Smooth muscle cell (in vitro differentiated cells): Measurements from ENCODE around the gene ZNF155. TPM values are rescaled to one million over a fixed set of nuclear protein-coding genes. Genes with fewer than 3 reads are reported as not detected.

Source experiments
- DNase-seq: peaks from one replicate; lab custom pipeline; 2025; ENCODE audit not compliant: unreplicated experiment; lab: John Stamatoyannopoulos, UW
- H2AFZ ChIP-seq: fragments of 200-600 bp; sonication (generic); 2 replicates; pipeline ENCODE4 v1.6.0; 2016; ENCODE audit warnings: antibody characterized with exemption, low read depth, mild to moderate bottlenecking
- H3F3A ChIP-seq: fragments of 200-600 bp; sonication (generic); 2 replicates; pipeline ENCODE4 v1.6.0; 2017; ENCODE audit warnings: antibody characterized with exemption, low read depth
- H3K27ac ChIP-seq: fragments of 200-600 bp; sonication (generic); 2 replicates; pipeline ENCODE4 v1.5.1; 2016; ENCODE audit warnings: low read depth, mild to moderate bottlenecking
- H3K27me3 ChIP-seq: fragments of 200-600 bp; sonication (generic); 2 replicates; pipeline ENCODE4 v1.6.1; 2016; ENCODE audit warnings: low read depth, mild to moderate bottlenecking
- H3K36me3 ChIP-seq: fragments of 200-600 bp; sonication (generic); 2 replicates; pipeline ENCODE4 v1.5.1; 2016; ENCODE audit warnings: low read depth
- H3K4me1 ChIP-seq: fragments of 200-600 bp; sonication (generic); 2 replicates; pipeline ENCODE4 v1.5.1; 2016; ENCODE audit warnings: low read depth
- H3K4me2 ChIP-seq: fragments of 200-600 bp; sonication (generic); 2 replicates; pipeline ENCODE4 v1.6.0; 2016; ENCODE audit warnings: mild to moderate bottlenecking
- H3K4me3 ChIP-seq: fragments of 200-600 bp; sonication (generic); 2 replicates; pipeline ENCODE4 v1.5.1; 2016; ENCODE audit warnings: mild to moderate bottlenecking
- H3K79me2 ChIP-seq: fragments of 200-600 bp; sonication (generic); 2 replicates; pipeline ENCODE4 v1.6.0; 2016; ENCODE audit warnings: low read depth, mild to moderate bottlenecking
- H3K9ac ChIP-seq: fragments of 200-600 bp; sonication (generic); 2 replicates; pipeline ENCODE4 v1.6.0; 2016; ENCODE audit warnings: low read depth
- H3K9me3 ChIP-seq: fragments of 200-600 bp; sonication (generic); replicated peaks from 2 replicates; pipeline ENCODE4 v1.5.1; 2016; ENCODE audit warnings: low read depth
- H4K20me1 ChIP-seq: fragments of 200-600 bp; sonication (generic); 2 replicates; pipeline ENCODE4 v1.6.0; 2016; ENCODE audit warnings: low read depth
- CTCF ChIP-seq: fragments of 200-600 bp; sonication (generic); IDR thresholded peaks from 2 replicates; pipeline ENCODE4 v1.5.1; 2017; ENCODE audit warnings: borderline replicate concordance, mild to moderate bottlenecking, antibody characterized with exemption; ENCODE audit not compliant: insufficient read depth, poor library complexity, severe bottlenecking
- WGBS: methylation state at CpG from one replicate; pipeline ENCODE4 v1.1.7; 2016; ENCODE audit warnings: low lambda C conversion rate; 5-methylcytosine and 5-hydroxymethylcytosine counted together
- polyA plus RNA-seq: library from polyadenylated mRNA; unstranded; fragments of >200 nt; fragmentation: Nextera tagmentation; extraction: Ambion mirVana; gene quantifications from 2 replicates; pipeline ENCODE4 v1.2.1, GENCODE V29; 2016
- total RNA-seq: library from RNA; depleted of rRNA; stranded (reverse); fragments of >200 nt; gene quantifications from 2 replicates; pipeline ENCODE4 v1.2.3, GENCODE V29; 2014

The ZNF155 gene
- total and polyA plus RNA-seq, 2 experiments from 2014 or later, result 1.2 to 4.1 TPM

- peak overlapping the region; percentile 97 for H2AFZ ChIP-seq
- H3K4me2 ChIP-seq, result peak overlapping the region; percentile 99
- DNase-seq, result no peak
- peak overlapping the region; percentile 83 for H3K4me3 ChIP-seq
- 18% methylated on average over 14 of the region's 14 CpGs for WGBS
- no peak for TF ChIP-seq CTCF
- peaks cover 10% of the 10 kb centered on the region for H3K4me1 ChIP-seq
- no peaks in the 10 kb centered on the region for H4K20me1 ChIP-seq
- H3K27ac ChIP-seq, result no peak overlapping the region
- no peaks in the 10 kb centered on the region for H3F3A ChIP-seq
- H3K27me3 ChIP-seq, result no peaks in the 10 kb centered on the region
- H3K9me3 ChIP-seq, result no peaks in the 10 kb centered on the region
- peaks cover 8% of the 10 kb centered on the region for H3K36me3 ChIP-seq
- H3K9ac ChIP-seq, result peak overlapping the region; percentile 85
- H3K79me2 ChIP-seq, result peaks cover 24% of the 10 kb centered on the region
These were observed 656 bp downstream of the ZNF155 start for GRCh38 chr19:43984687-43985000.

GRCh38 chr19:43997631-43998290, 13.8 kb downstream of the ZNF155 start:
- no peak for TF ChIP-seq CTCF
- Histone ChIP-seq H3K27me3 (no peaks in the 10 kb centered on the region), H3K79me2 (no peaks in the 10 kb centered on the region), H3K9ac (no peak overlapping the region), H3K9me3 (no peaks in the 10 kb centered on the region), H2AFZ (no peak overlapping the region), H3K4me1 (peaks cover 4% of the 10 kb centered on the region), H3K4me3 (no peak overlapping the region), H3K27ac (no peak overlapping the region), H3F3A (no peaks in the 10 kb centered on the region), H3K4me2 (no peak overlapping the region), H3K36me3 (peaks cover 29% of the 10 kb centered on the region), H4K20me1 (no peaks in the 10 kb centered on the region)
- no peak for DNase-seq
- WGBS, result 83% methylated on average over 10 of the region's 10 CpGs

- peak overlapping the region; percentile 50 for H3K9ac ChIP-seq
- no peak for TF ChIP-seq CTCF
- 16% methylated on average over 8 of the region's 8 CpGs for WGBS
These were observed 18.2 kb downstream of the ZNF155 start for GRCh38 chr19:44002212-44002565.

More at GRCh38 chr19:44002212-44002565, 18.2 kb downstream of the ZNF155 start:
- DNase-seq, result no peak
- Histone ChIP-seq H3K4me2 (peak overlapping the region; percentile 89), H3K36me3 (peaks cover 16% of the 10 kb centered on the region), H3F3A (no peaks in the 10 kb centered on the region), H2AFZ (peak overlapping the region; percentile 96), H3K9me3 (no peaks in the 10 kb centered on the region), H3K4me3 (peak overlapping the region; percentile 68), H3K4me1 (peaks cover 11% of the 10 kb centered on the region), H3K79me2 (peaks cover 18% of the 10 kb centered on the region), H3K27ac (peak overlapping the region; percentile 63), H3K27me3 (no peaks in the 10 kb centered on the region), H4K20me1 (no peaks in the 10 kb centered on the region)
